Measurements from ENCODE around the gene TBC1D30. TPM values are rescaled to one million over a fixed set of nuclear protein-coding genes. Genes with fewer than 3 reads are reported as not detected.

Gene TBC1D30
- total and polyA plus RNA-seq, 4 donors: 0.46 to 2.2 (median 0.70) TPM

DNA sequence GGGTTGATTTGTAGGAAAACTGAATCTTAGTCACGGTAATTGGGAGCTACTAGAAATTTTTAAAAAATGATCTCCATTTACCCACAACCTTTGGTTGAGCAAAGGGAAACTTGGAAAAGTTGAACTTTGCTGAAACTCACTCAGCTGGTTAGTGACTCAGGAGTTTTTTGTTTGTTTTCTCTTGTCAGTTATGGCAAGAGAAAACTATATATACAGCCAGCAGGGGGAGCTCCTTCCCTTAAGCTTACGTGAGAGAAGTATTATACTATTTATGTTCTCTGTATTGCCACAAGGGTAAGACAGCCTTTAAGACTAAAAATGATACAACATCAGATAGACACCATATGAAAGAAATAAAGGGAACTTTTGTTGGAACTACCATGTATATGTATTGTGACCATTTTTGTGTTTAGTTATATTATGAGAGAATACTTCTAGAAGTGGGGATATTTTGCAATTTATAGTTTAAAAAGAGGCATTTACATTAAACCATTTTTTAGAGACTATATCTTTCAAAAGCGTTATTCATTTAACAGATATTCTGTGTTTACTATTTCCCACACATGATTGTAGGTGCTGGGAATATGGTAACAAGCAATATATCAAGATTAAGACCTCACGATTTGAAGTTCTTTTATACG is 28.1 kb upstream of the TBC1D30 start:
- WGBS: 39% methylated on average over 5 of the region's 5 CpGs
- H3K27me3 ChIP-seq (ENCODE audit: control insufficient read depth in 4 of 4, insufficient read depth in 4 of 4, low read length in 3 of 4): no peaks in the 10 kb centered on the region
- no peak overlapping the region for H3K4me3 ChIP-seq (ENCODE audit: low read depth in 1 of 3, low read length in 3 of 3)
- H3K9ac ChIP-seq (ENCODE audit: low read depth in 1 of 2, low read length in 2 of 2): peak overlapping the region in 1 of 2 donors; percentile 45
- H3K36me3 ChIP-seq (ENCODE audit: control insufficient read depth in 4 of 4, insufficient read depth in 3 of 4, low read depth in 1 of 4, low read length in 3 of 4): no peaks in the 10 kb centered on the region
- H3K27ac ChIP-seq (ENCODE audit: low read depth in 1 of 2, low read length in 2 of 2): peak overlapping the region; percentile 27 to 55
- peak; percentile 58 for DNase-seq (ENCODE audit: low spot score)
- H3K4me1 ChIP-seq (ENCODE audit: control insufficient read depth in 4 of 4, insufficient read depth in 4 of 4, low read length in 3 of 4): peaks cover 0 to 16% (median 11%) of the 10 kb centered on the region in 4 donors
- no peak for TF ChIP-seq GABPA (IDR thresholded peaks at IDR 0.05 in 1 of 2, conservative IDR thresholded peaks at IDR 0.05 in 1 of 2)
- TF ChIP-seq, protein P1, sequence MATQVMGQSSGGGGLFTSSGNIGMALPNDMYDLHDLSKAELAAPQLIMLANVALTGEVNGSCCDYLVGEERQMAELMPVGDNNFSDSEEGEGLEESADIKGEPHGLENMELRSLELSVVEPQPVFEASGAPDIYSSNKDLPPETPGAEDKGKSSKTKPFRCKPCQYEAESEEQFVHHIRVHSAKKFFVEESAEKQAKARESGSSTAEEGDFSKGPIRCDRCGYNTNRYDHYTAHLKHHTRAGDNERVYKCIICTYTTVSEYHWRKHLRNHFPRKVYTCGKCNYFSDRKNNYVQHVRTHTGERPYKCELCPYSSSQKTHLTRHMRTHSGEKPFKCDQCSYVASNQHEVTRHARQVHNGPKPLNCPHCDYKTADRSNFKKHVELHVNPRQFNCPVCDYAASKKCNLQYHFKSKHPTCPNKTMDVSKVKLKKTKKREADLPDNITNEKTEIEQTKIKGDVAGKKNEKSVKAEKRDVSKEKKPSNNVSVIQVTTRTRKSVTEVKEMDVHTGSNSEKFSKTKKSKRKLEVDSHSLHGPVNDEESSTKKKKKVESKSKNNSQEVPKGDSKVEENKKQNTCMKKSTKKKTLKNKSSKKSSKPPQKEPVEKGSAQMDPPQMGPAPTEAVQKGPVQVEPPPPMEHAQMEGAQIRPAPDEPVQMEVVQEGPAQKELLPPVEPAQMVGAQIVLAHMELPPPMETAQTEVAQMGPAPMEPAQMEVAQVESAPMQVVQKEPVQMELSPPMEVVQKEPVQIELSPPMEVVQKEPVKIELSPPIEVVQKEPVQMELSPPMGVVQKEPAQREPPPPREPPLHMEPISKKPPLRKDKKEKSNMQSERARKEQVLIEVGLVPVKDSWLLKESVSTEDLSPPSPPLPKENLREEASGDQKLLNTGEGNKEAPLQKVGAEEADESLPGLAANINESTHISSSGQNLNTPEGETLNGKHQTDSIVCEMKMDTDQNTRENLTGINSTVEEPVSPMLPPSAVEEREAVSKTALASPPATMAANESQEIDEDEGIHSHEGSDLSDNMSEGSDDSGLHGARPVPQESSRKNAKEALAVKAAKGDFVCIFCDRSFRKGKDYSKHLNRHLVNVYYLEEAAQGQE (IDR thresholded peaks at IDR 0.05): peak; percentile 49
- TF ChIP-seq JUND (IDR thresholded peaks at IDR 0.05): peak; percentile 65 to 78
- no peak for TF ChIP-seq MAX (IDR thresholded peaks at IDR 0.05)
- peak; percentile 18 for TF ChIP-seq FOXA2 (IDR thresholded peaks at IDR 0.05)
- TF ChIP-seq SP1 (IDR thresholded peaks at IDR 0.05): peak; percentile 42
- TF ChIP-seq HNF4A (conservative IDR thresholded peaks at IDR 0.05): peak; percentile 50 to 57
- no peak for TF ChIP-seq TAF1 (conservative IDR thresholded peaks at IDR 0.05)
- TF ChIP-seq RAD21 (IDR thresholded peaks at IDR 0.05): peak; percentile 78 to 80
- no peak for TF ChIP-seq NR2F2 (IDR thresholded peaks at IDR 0.05)
- no peak for TF ChIP-seq EGR1 (IDR thresholded peaks at IDR 0.05; ENCODE audit: low read depth in 2 of 2)
- TF ChIP-seq, protein P2, sequence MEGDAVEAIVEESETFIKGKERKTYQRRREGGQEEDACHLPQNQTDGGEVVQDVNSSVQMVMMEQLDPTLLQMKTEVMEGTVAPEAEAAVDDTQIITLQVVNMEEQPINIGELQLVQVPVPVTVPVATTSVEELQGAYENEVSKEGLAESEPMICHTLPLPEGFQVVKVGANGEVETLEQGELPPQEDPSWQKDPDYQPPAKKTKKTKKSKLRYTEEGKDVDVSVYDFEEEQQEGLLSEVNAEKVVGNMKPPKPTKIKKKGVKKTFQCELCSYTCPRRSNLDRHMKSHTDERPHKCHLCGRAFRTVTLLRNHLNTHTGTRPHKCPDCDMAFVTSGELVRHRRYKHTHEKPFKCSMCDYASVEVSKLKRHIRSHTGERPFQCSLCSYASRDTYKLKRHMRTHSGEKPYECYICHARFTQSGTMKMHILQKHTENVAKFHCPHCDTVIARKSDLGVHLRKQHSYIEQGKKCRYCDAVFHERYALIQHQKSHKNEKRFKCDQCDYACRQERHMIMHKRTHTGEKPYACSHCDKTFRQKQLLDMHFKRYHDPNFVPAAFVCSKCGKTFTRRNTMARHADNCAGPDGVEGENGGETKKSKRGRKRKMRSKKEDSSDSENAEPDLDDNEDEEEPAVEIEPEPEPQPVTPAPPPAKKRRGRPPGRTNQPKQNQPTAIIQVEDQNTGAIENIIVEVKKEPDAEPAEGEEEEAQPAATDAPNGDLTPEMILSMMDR (IDR thresholded peaks at IDR 0.05; ENCODE audit: low read depth, low read length, missing input control): peak; percentile 86
- TF ChIP-seq, protein P3, sequence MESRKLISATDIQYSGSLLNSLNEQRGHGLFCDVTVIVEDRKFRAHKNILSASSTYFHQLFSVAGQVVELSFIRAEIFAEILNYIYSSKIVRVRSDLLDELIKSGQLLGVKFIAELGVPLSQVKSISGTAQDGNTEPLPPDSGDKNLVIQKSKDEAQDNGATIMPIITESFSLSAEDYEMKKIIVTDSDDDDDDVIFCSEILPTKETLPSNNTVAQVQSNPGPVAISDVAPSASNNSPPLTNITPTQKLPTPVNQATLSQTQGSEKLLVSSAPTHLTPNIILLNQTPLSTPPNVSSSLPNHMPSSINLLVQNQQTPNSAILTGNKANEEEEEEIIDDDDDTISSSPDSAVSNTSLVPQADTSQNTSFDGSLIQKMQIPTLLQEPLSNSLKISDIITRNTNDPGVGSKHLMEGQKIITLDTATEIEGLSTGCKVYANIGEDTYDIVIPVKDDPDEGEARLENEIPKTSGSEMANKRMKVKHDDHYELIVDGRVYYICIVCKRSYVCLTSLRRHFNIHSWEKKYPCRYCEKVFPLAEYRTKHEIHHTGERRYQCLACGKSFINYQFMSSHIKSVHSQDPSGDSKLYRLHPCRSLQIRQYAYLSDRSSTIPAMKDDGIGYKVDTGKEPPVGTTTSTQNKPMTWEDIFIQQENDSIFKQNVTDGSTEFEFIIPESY (IDR thresholded peaks at IDR 0.05): no peak
- no peak for TF ChIP-seq HNF4G (IDR thresholded peaks at IDR 0.05)
- peak; percentile 62 to 64 for TF ChIP-seq RXRA (IDR thresholded peaks at IDR 0.05)
- no peak for TF ChIP-seq FOXA1 (IDR thresholded peaks at IDR 0.05)
- TF ChIP-seq YY1 (IDR thresholded peaks at IDR 0.05): peak; percentile 55
- TF ChIP-seq ATF3 (IDR thresholded peaks at IDR 0.05): peak; percentile 45
- H3K9me3 ChIP-seq (ENCODE audit: control insufficient read depth in 4 of 4, low read length in 3 of 4): no peaks in the 10 kb centered on the region
